Keratinocyte (primary cell): ENCODE measurements around the gene ETV5.

ENCODE experiments used
- EZH2 ChIP-seq: IDR thresholded peaks from one replicate; pipeline ENCODE4 v1.6.1; 2012; ENCODE audit warnings: inconsistent platforms, mild to moderate bottlenecking, low read length, moderate library complexity
- TF ChIP-seq, protein P1 (sequence below), 3 experiments: IDR thresholded peaks in 1 of 3; conservative IDR thresholded peaks in 1 of 3; optimal IDR thresholded peaks in 1 of 3; 2 replicates in 2 of 3; 3 replicates in 1 of 3; pipeline versions ENCODE3 to v1.5.1; 2011; ENCODE audit warnings: low read length in 3 of 3, mild to moderate bottlenecking in 3 of 3, moderate library complexity in 2 of 3, control low read depth in 1 of 3, inconsistent platforms in 1 of 3; ENCODE audit not compliant: insufficient read depth in 2 of 3; ENCODE audit errors: extremely low read depth in 1 of 3

- TF ChIP-seq, protein P1, sequence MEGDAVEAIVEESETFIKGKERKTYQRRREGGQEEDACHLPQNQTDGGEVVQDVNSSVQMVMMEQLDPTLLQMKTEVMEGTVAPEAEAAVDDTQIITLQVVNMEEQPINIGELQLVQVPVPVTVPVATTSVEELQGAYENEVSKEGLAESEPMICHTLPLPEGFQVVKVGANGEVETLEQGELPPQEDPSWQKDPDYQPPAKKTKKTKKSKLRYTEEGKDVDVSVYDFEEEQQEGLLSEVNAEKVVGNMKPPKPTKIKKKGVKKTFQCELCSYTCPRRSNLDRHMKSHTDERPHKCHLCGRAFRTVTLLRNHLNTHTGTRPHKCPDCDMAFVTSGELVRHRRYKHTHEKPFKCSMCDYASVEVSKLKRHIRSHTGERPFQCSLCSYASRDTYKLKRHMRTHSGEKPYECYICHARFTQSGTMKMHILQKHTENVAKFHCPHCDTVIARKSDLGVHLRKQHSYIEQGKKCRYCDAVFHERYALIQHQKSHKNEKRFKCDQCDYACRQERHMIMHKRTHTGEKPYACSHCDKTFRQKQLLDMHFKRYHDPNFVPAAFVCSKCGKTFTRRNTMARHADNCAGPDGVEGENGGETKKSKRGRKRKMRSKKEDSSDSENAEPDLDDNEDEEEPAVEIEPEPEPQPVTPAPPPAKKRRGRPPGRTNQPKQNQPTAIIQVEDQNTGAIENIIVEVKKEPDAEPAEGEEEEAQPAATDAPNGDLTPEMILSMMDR (optimal IDR thresholded peaks at IDR 0.05 in 1 of 3, IDR thresholded peaks at IDR 0.05 in 1 of 3, conservative IDR thresholded peaks at IDR 0.05 in 1 of 3; ENCODE audit: extremely low read depth in 1 of 3, insufficient read depth in 2 of 3, low read length in 3 of 3), result no peak
- no peak for TF ChIP-seq EZH2
These were observed 8.5 kb downstream of the ETV5 start for GRCh38 chr3:186100398-186100797.
